GM19468 (cell line): Measurements from ENCODE around the gene MYH15.

Source experiments
- ATAC-seq: cut with Tn5 transposase; IDR thresholded peaks from one replicate; pipeline ENCODE4 v1.9.1; 2021; ENCODE audit warnings: mild to moderate bottlenecking, moderate library complexity, moderate number of reproducible peaks; ENCODE audit not compliant: unreplicated experiment; ENCODE audit errors: extremely low read depth

MYH15 gene

GRCh38 chr3:108511490-108511889, 1.1 kb upstream of the MYH15 start:
- ATAC-seq, result no peak

GRCh38 chr3:108511055-108511454, 659 bp upstream of the MYH15 start:
- no peak for ATAC-seq

- ATAC-seq, result no peak
These were observed 525 bp downstream of the MYH15 start for GRCh38 chr3:108509871-108510270.

DNA sequence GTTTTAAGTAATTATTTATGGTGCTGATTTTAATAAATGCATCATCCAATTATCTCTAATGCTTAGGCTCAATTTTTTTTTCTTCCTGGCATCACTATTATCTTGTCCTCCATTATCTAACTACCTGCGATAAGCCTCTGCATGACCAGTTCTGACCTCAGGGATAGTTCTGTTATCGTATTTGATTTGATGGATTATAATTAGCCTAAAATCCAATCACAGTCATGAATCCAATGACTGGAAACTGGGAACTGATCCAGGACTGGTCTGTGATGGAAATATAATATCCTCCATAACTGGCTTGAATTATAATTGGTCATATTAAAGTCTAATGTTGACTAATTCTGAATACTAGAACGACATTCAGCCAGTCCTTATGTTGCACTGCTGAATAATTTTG, 1.1 kb downstream of the MYH15 start:
- ATAC-seq, result no peak

GRCh38 chr3:108507902-108508301, 2.5 kb downstream of the MYH15 start:
- ATAC-seq, result no peak

DNA sequence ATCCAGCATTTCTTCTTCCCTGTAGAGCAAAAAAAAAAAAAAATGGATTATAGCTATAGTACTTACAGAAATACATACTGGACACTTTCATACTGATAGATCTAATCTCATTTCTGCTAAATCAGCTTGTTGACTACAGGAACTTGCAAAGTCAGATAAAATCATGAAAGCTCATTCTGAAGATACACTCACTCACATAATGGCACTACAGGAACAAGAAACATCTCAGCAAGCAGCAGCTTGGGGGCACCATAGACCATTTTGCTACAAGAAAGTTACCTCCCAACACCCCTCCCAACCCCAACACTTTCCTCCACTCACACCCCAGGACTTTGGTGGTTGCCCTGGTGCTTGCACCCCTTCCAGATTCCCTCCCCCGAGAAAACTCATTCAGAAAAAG, 4.6 kb downstream of the MYH15 start:
- ATAC-seq, result no peak

DNA sequence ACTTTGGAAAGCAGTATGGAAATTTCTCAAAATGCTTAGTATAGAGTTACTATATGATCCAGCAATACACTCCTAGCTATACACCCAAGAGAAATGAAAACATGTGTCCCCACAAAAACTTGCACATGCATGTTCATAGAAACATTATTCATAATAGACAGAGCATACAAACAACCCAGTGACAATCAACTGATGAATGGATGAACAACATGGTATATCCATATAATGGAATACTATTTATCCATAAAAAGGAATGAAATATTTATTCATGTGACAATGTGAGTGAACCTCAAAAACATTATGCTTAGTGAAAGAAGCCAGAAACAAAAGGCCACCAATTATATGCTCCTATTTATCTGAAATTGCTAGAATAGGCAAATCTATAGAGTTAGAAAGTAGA, 6.7 kb downstream of the MYH15 start:
- ATAC-seq, result no peak

- ATAC-seq, result no peak
These were observed 8.9 kb downstream of the MYH15 start for GRCh38 chr3:108501535-108501934.

DNA sequence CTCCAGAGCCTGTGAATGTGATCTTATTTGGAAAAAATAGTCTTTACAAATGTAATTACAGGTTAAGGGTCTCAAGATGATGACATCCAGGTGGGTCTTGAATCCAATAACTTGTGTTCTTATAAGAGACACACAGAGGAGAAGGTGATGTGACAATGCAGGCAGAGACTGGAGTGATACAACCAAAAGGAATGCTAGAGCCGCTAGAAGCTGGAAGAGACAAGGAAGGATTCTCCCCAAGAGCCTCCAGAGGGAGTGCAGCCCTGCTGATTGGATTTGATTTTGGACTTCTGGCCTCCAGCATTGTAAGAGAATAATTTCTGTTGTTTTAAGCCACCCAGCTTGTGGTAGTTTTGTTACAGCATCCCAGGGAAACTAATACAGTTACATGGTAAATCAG, 9.7 kb downstream of the MYH15 start:
- no peak for ATAC-seq

DNA sequence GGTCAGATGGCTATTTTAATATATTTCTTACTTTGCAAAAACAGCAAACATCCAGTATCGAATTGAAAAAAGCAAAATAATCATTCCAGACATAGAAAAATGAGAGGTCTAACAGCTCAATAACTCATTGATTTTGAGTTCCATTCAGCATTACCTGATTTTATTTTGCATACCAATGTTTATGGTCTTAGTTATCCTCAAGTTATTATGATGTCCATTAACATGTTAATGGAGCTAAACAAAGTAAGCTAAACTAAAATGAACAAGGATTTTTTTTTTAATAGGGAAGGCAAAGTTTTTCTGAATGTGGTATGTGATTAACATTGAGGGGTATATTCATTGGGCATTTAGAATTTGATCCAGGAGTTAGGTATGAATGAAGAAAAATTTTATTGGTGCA, 13.1 kb downstream of the MYH15 start:
- no peak for ATAC-seq

- ATAC-seq, result no peak
These were observed 14.7 kb downstream of the MYH15 start for GRCh38 chr3:108495717-108496116.

DNA sequence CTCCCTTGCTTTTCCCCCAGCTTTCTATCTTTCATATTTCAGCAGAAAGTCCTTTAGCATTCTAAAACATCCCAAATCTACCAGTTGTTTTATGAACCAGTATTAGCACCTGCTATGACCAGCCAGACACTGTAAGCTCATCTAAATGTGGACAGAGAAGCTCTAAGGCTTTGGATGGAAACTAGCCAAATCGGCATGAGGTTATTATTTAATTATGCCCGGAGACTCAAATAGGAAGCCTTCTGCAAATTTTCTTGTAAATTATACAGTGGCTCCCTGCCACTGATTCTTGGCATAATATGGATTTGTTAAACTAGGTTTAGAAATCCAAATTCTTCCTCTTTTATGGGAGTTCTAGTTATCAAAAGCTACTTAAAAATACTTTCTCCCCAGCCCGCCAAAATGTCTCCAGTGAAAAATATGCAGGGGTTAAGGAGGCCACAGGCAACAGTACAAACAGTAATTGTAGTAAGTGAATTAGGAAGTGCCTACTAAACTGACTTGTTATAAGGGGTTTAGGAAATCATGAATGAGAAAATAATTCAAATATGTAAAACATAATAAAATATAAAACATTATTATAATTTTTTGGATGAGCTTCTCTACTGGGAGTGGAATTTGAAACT, 15.4 kb downstream of the MYH15 start:
- ATAC-seq, result no peak

DNA sequence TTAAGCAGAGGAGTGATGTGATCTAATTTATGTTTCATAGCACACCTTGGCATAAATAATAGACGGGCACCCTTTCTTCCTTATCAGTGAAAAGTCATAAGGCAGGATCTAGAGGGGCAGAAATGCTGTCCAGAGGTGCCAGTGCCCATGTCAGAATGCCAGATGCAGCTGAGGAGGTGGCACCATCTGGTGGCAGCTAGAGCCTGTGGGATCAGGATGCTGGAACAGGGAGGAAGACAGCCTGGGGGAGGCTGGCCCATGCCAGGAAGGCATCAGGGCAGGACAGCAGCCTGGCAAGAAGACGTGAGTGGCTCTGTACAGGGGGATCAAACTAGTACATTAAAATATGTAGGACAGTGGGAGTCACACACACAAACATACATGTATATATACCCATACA, 16.5 kb downstream of the MYH15 start:
- no peak for ATAC-seq

GRCh38 chr3:108491456-108491855, 18.9 kb downstream of the MYH15 start:
- ATAC-seq, result no peak

- ATAC-seq, result peak; percentile 69
These were observed 20.6 kb downstream of the MYH15 start for GRCh38 chr3:108489776-108490175.

DNA sequence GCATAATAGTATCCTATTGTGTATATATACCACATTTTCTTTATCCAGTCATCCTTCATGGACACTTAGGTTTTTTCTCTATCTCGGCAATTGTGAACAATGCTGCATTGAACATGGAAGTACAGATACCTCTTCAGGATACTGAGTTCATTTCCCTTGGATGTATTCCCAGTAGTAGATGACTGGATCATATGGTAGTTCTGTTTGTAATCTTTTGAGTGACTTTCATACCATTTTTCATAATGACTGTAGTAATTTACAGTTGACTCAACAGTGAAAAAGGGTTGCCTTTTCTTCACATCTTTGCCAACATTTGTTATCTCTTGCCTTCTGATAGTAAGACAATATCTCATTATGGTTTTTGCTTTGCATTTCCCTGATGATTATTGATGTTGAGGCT, 21.8 kb downstream of the MYH15 start:
- ATAC-seq, result no peak

GRCh38 chr3:108487439-108487838, 23.0 kb downstream of the MYH15 start:
- no peak for ATAC-seq

- ATAC-seq, result no peak
These were observed 23.5 kb downstream of the MYH15 start for GRCh38 chr3:108486941-108487340.

DNA sequence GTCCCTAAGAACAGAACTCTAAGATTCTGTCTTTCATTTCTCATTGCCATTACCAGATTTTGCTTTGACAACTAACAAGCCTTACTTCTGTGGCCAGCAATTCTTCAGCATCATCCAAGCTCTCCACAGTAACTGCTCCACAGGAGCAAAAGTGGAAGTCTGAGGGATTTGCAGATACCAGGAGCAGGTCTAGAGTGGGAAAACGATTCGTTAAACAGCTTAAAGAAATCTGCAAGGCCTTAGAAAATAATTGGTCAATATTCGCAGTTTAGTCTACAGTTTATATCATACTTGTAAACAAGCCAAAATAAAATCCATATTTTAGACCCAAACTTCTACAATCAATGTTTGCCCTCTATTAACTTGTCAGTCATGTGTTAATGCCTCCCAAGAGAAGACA, 24.1 kb downstream of the MYH15 start:
- ATAC-seq, result no peak

- no peak for ATAC-seq
These were observed 25.2 kb downstream of the MYH15 start for GRCh38 chr3:108485146-108485545.

GRCh38 chr3:108479224-108479623, 31.2 kb downstream of the MYH15 start:
- ATAC-seq, result no peak

DNA sequence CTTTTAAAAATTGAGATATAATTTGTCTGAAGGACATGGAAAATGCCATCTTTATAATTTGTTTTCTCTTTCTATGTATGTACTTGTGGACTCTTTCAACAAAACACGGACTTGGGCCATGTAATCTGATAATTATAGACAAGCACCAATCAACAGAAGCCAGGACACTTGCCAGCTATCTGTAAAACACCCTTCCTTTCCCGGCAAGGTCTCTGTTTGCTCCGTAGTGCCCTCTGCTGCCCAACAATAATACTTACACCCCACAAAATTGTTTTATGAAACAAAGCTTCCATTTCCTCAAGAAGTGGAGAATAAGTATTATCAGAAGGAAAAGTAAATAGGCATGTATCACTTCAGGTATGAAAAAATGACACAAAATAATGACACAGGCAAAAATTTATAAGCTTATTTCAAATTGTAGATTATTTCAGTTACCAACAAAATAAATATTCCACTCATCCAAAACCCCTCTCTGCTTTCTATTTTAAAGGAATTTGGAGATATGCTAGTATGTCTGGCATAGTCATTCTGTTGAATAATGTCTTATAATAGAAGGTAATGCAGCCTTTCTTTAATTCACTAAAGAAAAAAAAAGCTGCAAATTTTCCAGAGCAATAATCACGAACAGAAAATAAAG, 32.8 kb downstream of the MYH15 start:
- no peak for ATAC-seq
